ENCODE results near the gene PUS10. TPM values are rescaled to one million over a fixed set of nuclear protein-coding genes. Genes with fewer than 3 reads are reported as not detected.

The PUS10 gene
- total and polyA plus RNA-seq, 2 of the 8 experiments (the other 6 are each of a cell fraction or from before 2014, with no cell fraction given): 1.3 to 3.1 TPM

- Histone ChIP-seq H4K20me1 (replicated peaks in 1 of 2; ENCODE audit: control insufficient read depth in 1 of 2, insufficient read depth in 2 of 2, low read length in 2 of 2) (no peaks in the 10 kb centered on the region), H2BK20ac (ENCODE audit: low read length) (no peak overlapping the region), H3K18ac (ENCODE audit: extremely low read depth, low read length) (no peak overlapping the region), H3K27me3 (replicated peaks in 1 of 4; ENCODE audit: control insufficient read depth in 3 of 4, extremely low read depth in 1 of 4, insufficient read depth in 3 of 4, low read length in 3 of 4) (no peaks in the 10 kb centered on the region), H3K14ac (ENCODE audit: insufficient read length) (no peak overlapping the region), H4K5ac (ENCODE audit: insufficient read length, low read depth, low read length) (no peak overlapping the region), H3K56ac (replicated peaks; ENCODE audit: insufficient read length, low read depth, low read length) (no peak overlapping the region), H2BK120ac (replicated peaks; ENCODE audit: low read depth, low read length) (no peak overlapping the region), H3K4me2 (ENCODE audit: insufficient read depth in 1 of 2, low read depth in 2 of 2, low read length in 2 of 2) (no peak overlapping the region), H3K79me2 (ENCODE audit: control insufficient read depth in 1 of 2, insufficient read depth in 2 of 2, low read length in 2 of 2) (no peaks in the 10 kb centered on the region), H3K36me3 (ENCODE audit: control insufficient read depth in 2 of 4, insufficient read depth in 4 of 4, low read length in 3 of 4) (no peaks in the 10 kb centered on the region), H3K4ac (replicated peaks; ENCODE audit: insufficient read length, low read depth, low read length) (no peak overlapping the region), H3K4me3 (ENCODE audit: extremely low read depth in 1 of 4, insufficient read depth in 2 of 4, low read depth in 3 of 4, low read length in 4 of 4) (no peak overlapping the region), H2BK15ac (ENCODE audit: low read length) (no peak overlapping the region), H3K4me1 (replicated peaks in 1 of 4; ENCODE audit: control insufficient read depth in 3 of 4, insufficient read depth in 4 of 4, low read length in 3 of 4) (no peaks in the 10 kb centered on the region), H4K91ac (replicated peaks; ENCODE audit: insufficient read length, low read length) (no peak overlapping the region), H3K23me2 (ENCODE audit: low read depth, low read length) (no peaks in the 10 kb centered on the region), H2AFZ (ENCODE audit: low read length) (no peak overlapping the region), H3K9me3 (ENCODE audit: insufficient read depth in 2 of 2, low read depth in 1 of 2, low read length in 1 of 2) (no peaks in the 10 kb centered on the region; a peak in 1 of 4 replicates), H2BK5ac (ENCODE audit: low read depth, low read length) (no peak overlapping the region), H3K79me1 (ENCODE audit: low read depth, low read length) (no peaks in the 10 kb centered on the region), H3K27ac (ENCODE audit: low read depth, low read length) (no peak overlapping the region), H3K23ac (ENCODE audit: insufficient read length) (no peak overlapping the region), H3K9ac (replicated peaks in 1 of 4; ENCODE audit: extremely low read depth in 1 of 4, low read depth in 3 of 4, low read length in 3 of 4) (no peak overlapping the region), H4K8ac (ENCODE audit: extremely low read depth, insufficient read depth, low read length) (no peak overlapping the region), H2BK12ac (ENCODE audit: low read depth, low read length) (no peak overlapping the region), H2AK5ac (ENCODE audit: low read depth, low read length) (no peak overlapping the region)
- ChIA-PET POLR2A (ENCODE audit: partially characterized antibody) (no interaction called here), CTCF (ENCODE audit: partially characterized antibody) (interaction anchor here (1.2 to 1.6 kb wide), 2 partner anchors 8 to 145 kb away, joined by 3 to 5 read pairs; no protein-coding TSS in a partner anchor)
- FAIRE-seq: no peak
- no peak for DNase-seq (ENCODE audit: low read depth in 1 of 2, low spot score in 2 of 2)
- TF ChIP-seq EZH2 (IDR thresholded peaks at IDR 0.05; ENCODE audit: low read depth, low read length, severe bottlenecking) (no peak), NANOG (IDR thresholded peaks at IDR 0.05; ENCODE audit: insufficient read depth, low read depth, low read length, poor library complexity, severe bottlenecking) (no peak), ASH2L (IDR thresholded peaks at IDR 0.05; ENCODE audit: low read length) (no peak), JUND (IDR thresholded peaks at IDR 0.05; ENCODE audit: low read length) (no peak), KDM5A (IDR thresholded peaks at IDR 0.05; ENCODE audit: low read length) (no peak), GABPA (IDR thresholded peaks at IDR 0.05; ENCODE audit: borderline replicate concordance, insufficient read depth, low read length) (no peak), ATF3 (IDR thresholded peaks at IDR 0.05; ENCODE audit: insufficient read depth, low read depth, low read length) (no peak), CEBPB (IDR thresholded peaks at IDR 0.05; ENCODE audit: low read depth, low read length) (no peak), CBX8 (IDR thresholded peaks at IDR 0.05; ENCODE audit: borderline replicate concordance, low read depth, low read length) (no peak), KDM1A (IDR thresholded peaks at IDR 0.05; ENCODE audit: borderline replicate concordance, low read length) (no peak), MAX (IDR thresholded peaks at IDR 0.05) (no peak), POLR2AphosphoS5 (IDR thresholded peaks at IDR 0.05; ENCODE audit: low read depth, low read length) (no peak)
- TF ChIP-seq, protein P1, sequence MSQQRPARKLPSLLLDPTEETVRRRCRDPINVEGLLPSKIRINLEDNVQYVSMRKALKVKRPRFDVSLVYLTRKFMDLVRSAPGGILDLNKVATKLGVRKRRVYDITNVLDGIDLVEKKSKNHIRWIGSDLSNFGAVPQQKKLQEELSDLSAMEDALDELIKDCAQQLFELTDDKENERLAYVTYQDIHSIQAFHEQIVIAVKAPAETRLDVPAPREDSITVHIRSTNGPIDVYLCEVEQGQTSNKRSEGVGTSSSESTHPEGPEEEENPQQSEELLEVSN (IDR thresholded peaks at IDR 0.05): no peak
Observed at GRCh38 chr2:61006486-61007105, 11.5 kb downstream of the PUS10 start.
